Measurements from ENCODE around the gene NADSYN1. TPM values are rescaled to one million over a fixed set of nuclear protein-coding genes. Genes with fewer than 3 reads are reported as not detected.
"Not testable (repeated sequence)": the region's sequence is repeated elsewhere in the genome, so short reads cannot be mapped to it uniquely, and the experiment has no call there.

NADSYN1 gene
- total and polyA plus RNA-seq, 4 donors = 22.7 to 137 (median 70.2) TPM

- intact Hi-C loops (cut with DNase I) = no loop called here
- Histone ChIP-seq H3K4me3 (ENCODE audit: low read length in 2 of 2) (no peak overlapping the region), H3K9me3 (ENCODE audit: control insufficient read depth, low read length) (no peaks in the 10 kb centered on the region), H3K27ac (ENCODE audit: low read depth in 1 of 2, low read length in 2 of 2) (no peak overlapping the region), H3K4me1 (ENCODE audit: control insufficient read depth in 1 of 2, insufficient read depth in 2 of 2, low read length in 2 of 2) (no peaks in the 10 kb centered on the region), H3K36me3 (ENCODE audit: control insufficient read depth in 1 of 2, insufficient read depth in 2 of 2, low read length in 1 of 2) (no peaks in the 10 kb centered on the region), H3K27me3 (ENCODE audit: control insufficient read depth in 1 of 2, insufficient read depth in 2 of 2, low read length in 1 of 2) (no peaks in the 10 kb centered on the region)
- DNase-seq = no peak
- no peak for ATAC-seq (ENCODE audit: low FRiP score)
- WGBS, 2 donors = 71 to 75% methylated on average over 16 of the region's 16 CpGs
Observed at GRCh38 chr11:71420455-71421241, 32.4 kb upstream of the NADSYN1 start.

- ATAC-seq (ENCODE audit: low FRiP score) = no peak
- no peaks in the 10 kb centered on the region for H3K4me1 ChIP-seq (ENCODE audit: control insufficient read depth in 1 of 2, insufficient read depth in 2 of 2, low read length in 2 of 2)
Observed at GRCh38 chr11:71421392-71421950, 31.5 kb upstream of the NADSYN1 start.

GRCh38 chr11:71422318-71422717 lies 30.7 kb upstream of the NADSYN1 start:
- H3K4me3 ChIP-seq (ENCODE audit: low read length in 2 of 2); H3K27me3 ChIP-seq (ENCODE audit: control insufficient read depth in 1 of 2, insufficient read depth in 2 of 2, low read length in 1 of 2); H3K4me1 ChIP-seq (ENCODE audit: control insufficient read depth in 1 of 2, insufficient read depth in 2 of 2, low read length in 2 of 2); H3K9me3 ChIP-seq (ENCODE audit: control insufficient read depth, low read length); H3K36me3 ChIP-seq (ENCODE audit: control insufficient read depth in 1 of 2, insufficient read depth in 2 of 2, low read length in 1 of 2); intact Hi-C loops (cut with DNase I); H3K27ac ChIP-seq (ENCODE audit: low read depth in 1 of 2, low read length in 2 of 2); ATAC-seq (ENCODE audit: low FRiP score); DNase-seq: not testable (repeated sequence)
- 93 to 96% methylated on average over 3 of the region's 3 CpGs for WGBS, 2 donors

More at GRCh38 chr11:71421392-71421950, 31.5 kb upstream of the NADSYN1 start:
- intact Hi-C loops (cut with DNase I) = no loop called here
- H3K4me3 ChIP-seq (ENCODE audit: low read length in 2 of 2) = no peak overlapping the region
- peak in 1 of 2 donors; percentile 8 for DNase-seq
- H3K9me3 ChIP-seq (ENCODE audit: control insufficient read depth, low read length) = no peaks in the 10 kb centered on the region
- H3K27ac ChIP-seq (ENCODE audit: low read depth in 1 of 2, low read length in 2 of 2) = no peak overlapping the region
- 53 to 64% methylated on average over 12 of the region's 12 CpGs for WGBS, 2 donors
- H3K27me3 ChIP-seq (ENCODE audit: control insufficient read depth in 1 of 2, insufficient read depth in 2 of 2, low read length in 1 of 2) = no peaks in the 10 kb centered on the region
- H3K36me3 ChIP-seq (ENCODE audit: control insufficient read depth in 1 of 2, insufficient read depth in 2 of 2, low read length in 1 of 2) = no peaks in the 10 kb centered on the region

GRCh38 chr11:71423181-71423790 lies 29.7 kb upstream of the NADSYN1 start:
- Histone ChIP-seq H3K4me1 (ENCODE audit: control insufficient read depth in 1 of 2, insufficient read depth in 2 of 2, low read length in 2 of 2) (no peaks in the 10 kb centered on the region), H3K27me3 (ENCODE audit: control insufficient read depth in 1 of 2, insufficient read depth in 2 of 2, low read length in 1 of 2) (no peaks in the 10 kb centered on the region), H3K4me3 (ENCODE audit: low read length in 2 of 2) (no peak overlapping the region), H3K27ac (ENCODE audit: low read depth in 1 of 2, low read length in 2 of 2) (no peak overlapping the region), H3K36me3 (ENCODE audit: control insufficient read depth in 1 of 2, insufficient read depth in 2 of 2, low read length in 1 of 2) (no peaks in the 10 kb centered on the region), H3K9me3 (ENCODE audit: control insufficient read depth, low read length) (no peaks in the 10 kb centered on the region)
- intact Hi-C loops (cut with DNase I) = no loop called here
- ATAC-seq (ENCODE audit: low FRiP score) (no peak), DNase-seq (no peak)
- 77 to 80% methylated on average over 7 of the region's 7 CpGs for WGBS, 2 donors

- Histone ChIP-seq H3K27ac (ENCODE audit: low read depth in 1 of 2, low read length in 2 of 2) (no peak overlapping the region), H3K36me3 (ENCODE audit: control insufficient read depth in 1 of 2, insufficient read depth in 2 of 2, low read length in 1 of 2) (no peaks in the 10 kb centered on the region), H3K4me1 (ENCODE audit: control insufficient read depth in 1 of 2, insufficient read depth in 2 of 2, low read length in 2 of 2) (no peaks in the 10 kb centered on the region), H3K9me3 (ENCODE audit: control insufficient read depth, low read length) (no peaks in the 10 kb centered on the region), H3K4me3 (ENCODE audit: low read length in 2 of 2) (no peak overlapping the region), H3K27me3 (ENCODE audit: control insufficient read depth in 1 of 2, insufficient read depth in 2 of 2, low read length in 1 of 2) (no peaks in the 10 kb centered on the region)
- DNase-seq (no peak), ATAC-seq (ENCODE audit: low FRiP score) (no peak)
- intact Hi-C loops (cut with DNase I) = no loop called here
- 88 to 92% methylated on average over 2 of the region's 2 CpGs for WGBS, 2 donors
Observed at GRCh38 chr11:71425409-71425808, 27.6 kb upstream of the NADSYN1 start.

- WGBS, 2 donors = 86 to 88% methylated on average over 4 of the region's 4 CpGs
Observed at GRCh38 chr11:71425860-71426259, 27.1 kb upstream of the NADSYN1 start.

GRCh38 chr11:71426413-71426812 lies 26.6 kb upstream of the NADSYN1 start:
- H3K9me3 ChIP-seq (ENCODE audit: control insufficient read depth, low read length) = no peaks in the 10 kb centered on the region
- no peak overlapping the region for H3K4me3 ChIP-seq (ENCODE audit: low read length in 2 of 2)
- no peaks in the 10 kb centered on the region for H3K4me1 ChIP-seq (ENCODE audit: control insufficient read depth in 1 of 2, insufficient read depth in 2 of 2, low read length in 2 of 2)
- no peaks in the 10 kb centered on the region for H3K36me3 ChIP-seq (ENCODE audit: control insufficient read depth in 1 of 2, insufficient read depth in 2 of 2, low read length in 1 of 2)
- intact Hi-C loops (cut with DNase I) = no loop called here
- ATAC-seq (ENCODE audit: low FRiP score) (no peak), DNase-seq (no peak)
- no peak overlapping the region for H3K27ac ChIP-seq (ENCODE audit: low read depth in 1 of 2, low read length in 2 of 2)
- WGBS, 2 donors = 68 to 81% methylated on average over 3 of the region's 3 CpGs
- H3K27me3 ChIP-seq (ENCODE audit: control insufficient read depth in 1 of 2, insufficient read depth in 2 of 2, low read length in 1 of 2) = no peaks in the 10 kb centered on the region

More at GRCh38 chr11:71425860-71426259, 27.1 kb upstream of the NADSYN1 start:
- no peak for DNase-seq
- intact Hi-C loops (cut with DNase I) = no loop called here
- Histone ChIP-seq H3K9me3 (ENCODE audit: control insufficient read depth, low read length) (no peaks in the 10 kb centered on the region), H3K27ac (ENCODE audit: low read depth in 1 of 2, low read length in 2 of 2) (no peak overlapping the region), H3K36me3 (ENCODE audit: control insufficient read depth in 1 of 2, insufficient read depth in 2 of 2, low read length in 1 of 2) (no peaks in the 10 kb centered on the region), H3K4me1 (ENCODE audit: control insufficient read depth in 1 of 2, insufficient read depth in 2 of 2, low read length in 2 of 2) (no peaks in the 10 kb centered on the region), H3K4me3 (ENCODE audit: low read length in 2 of 2) (no peak overlapping the region), H3K27me3 (ENCODE audit: control insufficient read depth in 1 of 2, insufficient read depth in 2 of 2, low read length in 1 of 2) (no peaks in the 10 kb centered on the region)
- no peak for ATAC-seq (ENCODE audit: low FRiP score)

- Histone ChIP-seq H3K4me1 (ENCODE audit: control insufficient read depth in 1 of 2, insufficient read depth in 2 of 2, low read length in 2 of 2) (no peaks in the 10 kb centered on the region), H3K27me3 (ENCODE audit: control insufficient read depth in 1 of 2, insufficient read depth in 2 of 2, low read length in 1 of 2) (no peaks in the 10 kb centered on the region), H3K27ac (ENCODE audit: low read depth in 1 of 2, low read length in 2 of 2) (no peak overlapping the region), H3K4me3 (ENCODE audit: low read length in 2 of 2) (no peak overlapping the region), H3K9me3 (ENCODE audit: control insufficient read depth, low read length) (no peaks in the 10 kb centered on the region), H3K36me3 (ENCODE audit: control insufficient read depth in 1 of 2, insufficient read depth in 2 of 2, low read length in 1 of 2) (no peaks in the 10 kb centered on the region)
- WGBS, 2 donors = 13 to 17% methylated on average over 7 of the region's 7 CpGs
- intact Hi-C loops (cut with DNase I) = no loop called here
- DNase-seq = peak in 1 of 2 donors; percentile 78
- ATAC-seq (ENCODE audit: low FRiP score) = peak; percentile 74
Observed at GRCh38 chr11:71428861-71429435, 24.1 kb upstream of the NADSYN1 start.
